Loucy (cell line): Measurements from ENCODE around the gene ZNF276.
"Not testable (repeated sequence)": the region's sequence is repeated elsewhere in the genome, so short reads cannot be mapped to it uniquely, and the experiment has no call there.

Source experiments
- H2AFZ ChIP-seq: fragments of 200-600 bp; sonication (generic); 2 replicates; pipeline ENCODE4 v1.6.0; 2016; ENCODE audit warnings: antibody characterized with exemption, mild to moderate bottlenecking, low read length, moderate library complexity
- H3F3A ChIP-seq: fragments of 200-600 bp; 2 replicates; pipeline ENCODE4 v1.6.0; 2016; ENCODE audit warnings: antibody characterized with exemption, low read depth, mild to moderate bottlenecking
- H3K27me3 ChIP-seq: fragments of 200-600 bp; sonication (generic); 2 replicates; pipeline ENCODE4 v1.6.1; 2014; ENCODE audit warnings: low read length, mild to moderate bottlenecking; ENCODE audit not compliant: insufficient read depth, poor library complexity, severe bottlenecking
- H3K36me3 ChIP-seq: fragments of 200-600 bp; sonication (generic); 2 replicates; pipeline ENCODE4 v1.6.1; 2016; ENCODE audit warnings: low read length; ENCODE audit not compliant: insufficient read depth
- H3K4me1 ChIP-seq: fragments of 200-600 bp; sonication (generic); 2 replicates; pipeline ENCODE4 v1.5.1; 2014; ENCODE audit warnings: low read length, mild to moderate bottlenecking; ENCODE audit not compliant: insufficient read depth, poor library complexity, severe bottlenecking
- H3K4me2 ChIP-seq: fragments of 200-600 bp; sonication (generic); 2 replicates; pipeline ENCODE4 v1.6.0; 2014; ENCODE audit warnings: antibody characterized with exemption, low read length, low read depth, mild to moderate bottlenecking; ENCODE audit not compliant: poor library complexity, severe bottlenecking
- H3K4me3 ChIP-seq: fragments of 200-600 bp; sonication (generic); 2 replicates; pipeline ENCODE4 v1.5.1; 2014; ENCODE audit warnings: low read length, mild to moderate bottlenecking, mixed read lengths; ENCODE audit not compliant: poor library complexity, severe bottlenecking
- H3K79me2 ChIP-seq: fragments of 200-600 bp; sonication (generic); 2 replicates; pipeline ENCODE4 v1.6.1; 2014; ENCODE audit warnings: low read length; ENCODE audit not compliant: insufficient read depth
- H3K9ac ChIP-seq: fragments of 200-600 bp; sonication (generic); 2 replicates; pipeline ENCODE4 v1.6.0; 2014; ENCODE audit warnings: mild to moderate bottlenecking, low read depth, low read length, moderate library complexity; ENCODE audit not compliant: poor library complexity, severe bottlenecking
- H3K9me2 ChIP-seq: fragments of 200-600 bp; sonication (generic); replicated peaks from 2 replicates; pipeline ENCODE4 v1.6.1; 2016; ENCODE audit warnings: low read depth, low read length, mixed read lengths
- H3K9me3 ChIP-seq: fragments of 200-600 bp; sonication (generic); 2 replicates; pipeline ENCODE4 v1.6.1; 2014; ENCODE audit warnings: mild to moderate bottlenecking, antibody characterized with exemption, low read length, low read depth; ENCODE audit not compliant: insufficient read depth
- H4K20me1 ChIP-seq: fragments of 200-600 bp; sonication (generic); 2 replicates; pipeline ENCODE4 v1.6.0; 2014; ENCODE audit warnings: antibody characterized with exemption, low read length, mild to moderate bottlenecking; ENCODE audit not compliant: insufficient read depth, poor library complexity, severe bottlenecking
- CTCF ChIP-seq: fragments of 200-600 bp; sonication (generic); conservative IDR thresholded peaks from 2 replicates; pipeline ENCODE4 v1.5.1; 2014; ENCODE audit warnings: mild to moderate bottlenecking, antibody characterized with exemption, low read length
- EZH2phosphoT487 ChIP-seq: fragments of 200-600 bp; IDR thresholded peaks from 2 replicates; pipeline ENCODE4 v1.6.1; 2018; ENCODE audit warnings: antibody characterized with exemption, mild to moderate bottlenecking, moderate library complexity, borderline replicate concordance

Gene ZNF276

GRCh38 chr16:89765292-89765830, 44.0 kb downstream of the ZNF276 start:
- H3K27me3 ChIP-seq = no peaks in the 10 kb centered on the region
- H3K36me3 ChIP-seq = peaks cover 20% of the 10 kb centered on the region; the same call in 1 of the 2 replicates
- H3K4me3 ChIP-seq = no peak overlapping the region
- no peaks in the 10 kb centered on the region for H3K4me1 ChIP-seq
- H3K79me2 ChIP-seq = no peaks in the 10 kb centered on the region
- H2AFZ ChIP-seq = no peak overlapping the region
- TF ChIP-seq CTCF (no peak), EZH2phosphoT487 (no peak)
- no peaks in the 10 kb centered on the region for H3K9me3 ChIP-seq
- no peaks in the 10 kb centered on the region for H3K9me2 ChIP-seq
- H3K9ac ChIP-seq = no peak overlapping the region
- no peaks in the 10 kb centered on the region for H4K20me1 ChIP-seq
- no peaks in the 10 kb centered on the region for H3F3A ChIP-seq
- no peak overlapping the region for H3K4me2 ChIP-seq

- H4K20me1 ChIP-seq = no peaks in the 10 kb centered on the region
- H3K9ac ChIP-seq = no peak overlapping the region
- peaks cover 34% of the 10 kb centered on the region; the same call in 1 of the 2 replicates for H3K36me3 ChIP-seq
These were observed 49.0 kb downstream of the ZNF276 start for GRCh38 chr16:89770367-89770766.

GRCh38 chr16:89775223-89775622, 53.9 kb downstream of the ZNF276 start:
- no peaks in the 10 kb centered on the region for H3K4me1 ChIP-seq
- no peak overlapping the region for H3K4me3 ChIP-seq
- TF ChIP-seq EZH2phosphoT487 (no peak), CTCF (no peak)
- no peak overlapping the region for H2AFZ ChIP-seq
- no peaks in the 10 kb centered on the region for H3K9me3 ChIP-seq
- no peaks in the 10 kb centered on the region for H3F3A ChIP-seq
- no peaks in the 10 kb centered on the region for H3K27me3 ChIP-seq
- no peaks in the 10 kb centered on the region for H3K79me2 ChIP-seq
- no peak overlapping the region for H3K4me2 ChIP-seq
- H3K9ac ChIP-seq = no peak overlapping the region
- peaks cover 22% of the 10 kb centered on the region; the same call in 1 of the 2 replicates for H3K36me3 ChIP-seq
- H3K9me2 ChIP-seq = no peaks in the 10 kb centered on the region
- H4K20me1 ChIP-seq = no peaks in the 10 kb centered on the region

More at GRCh38 chr16:89770367-89770766, 49.0 kb downstream of the ZNF276 start:
- Histone ChIP-seq H3K9me3 (no peaks in the 10 kb centered on the region), H3K9me2 (no peaks in the 10 kb centered on the region), H3K4me1 (no peaks in the 10 kb centered on the region), H3F3A (no peaks in the 10 kb centered on the region), H3K27me3 (no peaks in the 10 kb centered on the region), H3K4me2 (no peak overlapping the region), H3K79me2 (no peaks in the 10 kb centered on the region), H2AFZ (no peak overlapping the region), H3K4me3 (no peak overlapping the region)
- no peak for TF ChIP-seq EZH2phosphoT487
- TF ChIP-seq CTCF = no peak

GRCh38 chr16:89778211-89778610, 56.9 kb downstream of the ZNF276 start:
- H3K4me3 ChIP-seq, H3K79me2 ChIP-seq, H2AFZ ChIP-seq, H3K27me3 ChIP-seq, H3K4me1 ChIP-seq, H3K4me2 ChIP-seq, H4K20me1 ChIP-seq, H3K9ac ChIP-seq, H3K9me3 ChIP-seq, H3K9me2 ChIP-seq, H3F3A ChIP-seq: not testable (repeated sequence)
- H3K36me3 ChIP-seq = peaks cover 11% of the 10 kb centered on the region; the same call in 1 of the 2 replicates
